H1 (cell line): ENCODE measurements around the gene AGPS.

ENCODE experiments used
- BCL11A ChIP-seq, 2 experiments: IDR thresholded peaks; one replicate each; pipeline ENCODE4 v1.6.1; 2011; ENCODE audit warnings: low read depth in 2 of 2, low read length in 2 of 2, mild to moderate bottlenecking in 2 of 2
- CBX5 ChIP-seq: fragments of 300-800, 300-1000 bp; sonication (generic); IDR thresholded peaks from 2 replicates; pipeline ENCODE4 v1.7.1; 2016; ENCODE audit warnings: antibody characterized with exemption, low read length, low read depth
- CHD2 ChIP-seq: IDR thresholded peaks from 2 replicates; pipeline ENCODE4 v1.6.1; 2012; ENCODE audit warnings: low read length, improper control_type of control experiment
- CREB1 ChIP-seq: IDR thresholded peaks from 2 replicates; pipeline ENCODE4 v1.6.1; 2012; ENCODE audit warnings: inconsistent platforms
- CTBP2 ChIP-seq: IDR thresholded peaks from 2 replicates; pipeline ENCODE4 v1.7.0; 2011; ENCODE audit warnings: borderline replicate concordance, mild to moderate bottlenecking, moderate library complexity, mixed read lengths, low read length; ENCODE audit not compliant: insufficient read depth, insufficient read length
- EGR1 ChIP-seq: IDR thresholded peaks from 2 replicates; pipeline ENCODE4 v1.6.1; 2011; ENCODE audit warnings: low read depth, low read length, borderline replicate concordance
- EZH2 ChIP-seq: fragments of 200-600 bp; sonication (generic); IDR thresholded peaks from 2 replicates; pipeline ENCODE4 v1.7.1; 2012; ENCODE audit warnings: low read depth, mild to moderate bottlenecking, moderate library complexity, low read length, inconsistent platforms; ENCODE audit not compliant: severe bottlenecking
- POLR2A ChIP-seq, 2 experiments: IDR thresholded peaks; 1 replicate in 1 of 2; 2 replicates in 1 of 2; pipeline ENCODE4 v1.6.1; 2011; ENCODE audit warnings: low read depth in 2 of 2, low read length in 2 of 2, mild to moderate bottlenecking in 2 of 2; ENCODE audit errors: control extremely low read depth in 1 of 2
- POLR2AphosphoS5 ChIP-seq: IDR thresholded peaks from 2 replicates; pipeline ENCODE4 v1.6.1; 2011; ENCODE audit warnings: low read depth, low read length
- RAD21 ChIP-seq, 2 experiments: IDR thresholded peaks in 1 of 2; conservative IDR thresholded peaks in 1 of 2; 2 replicates each; pipeline ENCODE4 v1.6.1; 2011; ENCODE audit warnings: low read depth in 2 of 2, low read length in 2 of 2, improper control_type of control experiment in 1 of 2, inconsistent platforms in 1 of 2, mild to moderate bottlenecking in 1 of 2, moderate library complexity in 1 of 2
- SRF ChIP-seq: IDR thresholded peaks from 2 replicates; pipeline ENCODE4 v1.6.1; 2011; ENCODE audit warnings: mild to moderate bottlenecking, low read depth, low read length, moderate library complexity
- TF ChIP-seq, protein P1 (sequence below), 3 experiments: IDR thresholded peaks; 1 replicate in 2 of 3; 2 replicates in 1 of 3; pipeline versions ENCODE4 v1.5.1 to v1.6.1; 2011; ENCODE audit warnings: low read length in 3 of 3, mild to moderate bottlenecking in 3 of 3, inconsistent platforms in 2 of 3, low read depth in 1 of 3, moderate library complexity in 1 of 3; ENCODE audit not compliant: insufficient read depth in 1 of 3; ENCODE audit errors: control extremely low read depth in 1 of 3

DNA sequence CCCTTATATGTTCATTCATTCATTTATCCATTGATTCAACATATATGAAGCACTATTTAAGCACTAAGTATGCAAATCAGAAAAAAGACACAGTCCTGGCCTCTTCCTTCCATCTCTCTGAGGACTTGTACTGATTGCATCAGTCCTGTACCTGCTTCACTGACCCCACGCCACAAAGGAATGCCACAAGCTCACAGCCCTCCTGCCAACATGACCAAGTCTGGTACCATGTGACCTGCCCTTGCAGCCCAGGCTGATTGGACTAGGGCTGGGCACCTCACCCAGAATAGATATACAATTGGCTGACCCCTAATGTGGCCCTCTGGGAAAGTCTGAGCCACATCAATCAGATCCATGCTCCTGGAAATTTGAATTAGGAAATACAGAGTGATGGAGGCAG, 196.6 kb downstream of the AGPS start:
- no peak for TF ChIP-seq BCL11A (IDR thresholded peaks at IDR 0.05; ENCODE audit: low read depth in 2 of 2, low read length in 2 of 2)
- no peak for TF ChIP-seq CHD2
- TF ChIP-seq CREB1: no peak
- TF ChIP-seq RAD21 (IDR thresholded peaks at IDR 0.05 in 1 of 2, conservative IDR thresholded peaks at IDR 0.05 in 1 of 2; ENCODE audit: low read depth in 2 of 2, low read length in 2 of 2): no peak
- TF ChIP-seq EGR1: no peak
- TF ChIP-seq POLR2AphosphoS5: no peak
- TF ChIP-seq EZH2: no peak
- TF ChIP-seq, protein P1, sequence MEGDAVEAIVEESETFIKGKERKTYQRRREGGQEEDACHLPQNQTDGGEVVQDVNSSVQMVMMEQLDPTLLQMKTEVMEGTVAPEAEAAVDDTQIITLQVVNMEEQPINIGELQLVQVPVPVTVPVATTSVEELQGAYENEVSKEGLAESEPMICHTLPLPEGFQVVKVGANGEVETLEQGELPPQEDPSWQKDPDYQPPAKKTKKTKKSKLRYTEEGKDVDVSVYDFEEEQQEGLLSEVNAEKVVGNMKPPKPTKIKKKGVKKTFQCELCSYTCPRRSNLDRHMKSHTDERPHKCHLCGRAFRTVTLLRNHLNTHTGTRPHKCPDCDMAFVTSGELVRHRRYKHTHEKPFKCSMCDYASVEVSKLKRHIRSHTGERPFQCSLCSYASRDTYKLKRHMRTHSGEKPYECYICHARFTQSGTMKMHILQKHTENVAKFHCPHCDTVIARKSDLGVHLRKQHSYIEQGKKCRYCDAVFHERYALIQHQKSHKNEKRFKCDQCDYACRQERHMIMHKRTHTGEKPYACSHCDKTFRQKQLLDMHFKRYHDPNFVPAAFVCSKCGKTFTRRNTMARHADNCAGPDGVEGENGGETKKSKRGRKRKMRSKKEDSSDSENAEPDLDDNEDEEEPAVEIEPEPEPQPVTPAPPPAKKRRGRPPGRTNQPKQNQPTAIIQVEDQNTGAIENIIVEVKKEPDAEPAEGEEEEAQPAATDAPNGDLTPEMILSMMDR (IDR thresholded peaks at IDR 0.05; ENCODE audit: control extremely low read depth in 1 of 3, insufficient read depth in 1 of 3, low read depth in 1 of 3, low read length in 3 of 3): no peak
- no peak for TF ChIP-seq POLR2A (IDR thresholded peaks at IDR 0.05; ENCODE audit: control extremely low read depth in 1 of 2, low read depth in 2 of 2, low read length in 2 of 2)
- TF ChIP-seq CTBP2: no peak
- no peak for TF ChIP-seq CBX5
- no peak for TF ChIP-seq SRF
